ENCODE results near the gene KRT25. TPM values are rescaled to one million over a fixed set of nuclear protein-coding genes. Genes with fewer than 3 reads are reported as not detected.

The KRT25 gene
- total and polyA plus RNA-seq, 4 experiments from 2014 or later = not detected

DNA sequence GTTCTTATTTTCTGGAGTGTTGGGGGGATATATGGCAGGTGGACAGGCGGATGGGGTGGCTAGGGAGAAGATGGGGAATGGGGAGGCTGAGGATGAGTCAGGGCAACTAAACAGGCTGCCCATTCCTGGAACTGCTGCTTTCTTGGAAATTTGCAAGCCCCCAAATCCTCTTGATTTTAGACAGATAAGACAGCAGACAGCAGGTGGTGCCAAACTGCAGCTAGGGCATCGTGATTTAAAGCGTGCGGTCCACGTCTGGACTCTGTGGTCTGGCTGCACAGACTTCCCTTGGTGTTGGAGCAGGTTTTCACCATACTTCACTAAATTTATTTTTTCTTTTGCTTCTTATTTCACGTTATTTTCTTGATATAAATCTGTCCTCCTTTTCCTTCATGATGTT lies 40.7 kb downstream of the KRT25 start:
- Histone ChIP-seq H3K9me3 (ENCODE audit: control insufficient read depth in 1 of 2, low read length in 2 of 2) (no peaks in the 10 kb centered on the region), H3K36me3 (ENCODE audit: insufficient read depth, low read length) (no peaks in the 10 kb centered on the region), H3K4me1 (ENCODE audit: insufficient read depth, low read length) (no peaks in the 10 kb centered on the region), H3K27me3 (ENCODE audit: insufficient read depth, low read length) (no peaks in the 10 kb centered on the region), H3K27ac (ENCODE audit: low read depth, low read length) (no peak overlapping the region), H3K4me3 (ENCODE audit: low read length in 2 of 2) (no peak overlapping the region)
- Mint-ChIP-seq H3K27me3 (peaks cover 7 to 12% of the 10 kb centered on the region in 2 donors), H3K9me3 (no peaks in the 10 kb centered on the region), H3K4me1 (no peaks in the 10 kb centered on the region), H3K27ac (no peak overlapping the region), H3K4me3 (no peak overlapping the region), H3K36me3 (no peaks in the 10 kb centered on the region)
- intact Hi-C loops (cut with micrococcal nuclease) = no loop called here
- DNase-seq = no peak
- ChIA-PET CTCF (ENCODE audit: partially characterized antibody) (no interaction called here), POLR2A (ENCODE audit: partially characterized antibody) (no interaction called here)

GRCh38 chr17:40707745-40708144 lies 47.4 kb downstream of the KRT25 start:
- H3K9me3 ChIP-seq (ENCODE audit: control insufficient read depth in 1 of 2, low read length in 2 of 2) = no peaks in the 10 kb centered on the region
- DNase-seq = no peak
- CTCF ChIA-PET (ENCODE audit: partially characterized antibody) = no interaction called here
- H3K4me3 ChIP-seq (ENCODE audit: low read length in 2 of 2) = no peak overlapping the region
- no peak overlapping the region for H3K27ac ChIP-seq (ENCODE audit: low read depth, low read length)
- no peaks in the 10 kb centered on the region for H3K36me3 Mint-ChIP-seq
- no peaks in the 10 kb centered on the region for H3K27me3 ChIP-seq (ENCODE audit: insufficient read depth, low read length)
- H3K27ac Mint-ChIP-seq = no peak overlapping the region
- POLR2A ChIA-PET (ENCODE audit: partially characterized antibody) = no interaction called here
- no peaks in the 10 kb centered on the region for H3K4me1 Mint-ChIP-seq
- no peaks in the 10 kb centered on the region for H3K4me1 ChIP-seq (ENCODE audit: insufficient read depth, low read length)
- peaks cover 21 to 25% of the 10 kb centered on the region in 2 donors for H3K27me3 Mint-ChIP-seq
- no peaks in the 10 kb centered on the region for H3K9me3 Mint-ChIP-seq
- no peak overlapping the region for H3K4me3 Mint-ChIP-seq
- no peaks in the 10 kb centered on the region for H3K36me3 ChIP-seq (ENCODE audit: insufficient read depth, low read length)
- intact Hi-C loops (cut with micrococcal nuclease) = no loop called here

GRCh38 chr17:40705584-40705983 lies 49.5 kb downstream of the KRT25 start:
- ChIA-PET CTCF (ENCODE audit: partially characterized antibody) (interaction anchor here (0.7 kb wide), 1 partner anchor 855 kb away, joined by 3 read pairs; no protein-coding TSS in a partner anchor), POLR2A (ENCODE audit: partially characterized antibody) (no interaction called here)
- Mint-ChIP-seq H3K9me3 (no peaks in the 10 kb centered on the region), H3K27me3 (peaks cover 22 to 30% of the 10 kb centered on the region in 2 donors), H3K4me1 (no peaks in the 10 kb centered on the region), H3K27ac (no peak overlapping the region), H3K36me3 (no peaks in the 10 kb centered on the region), H3K4me3 (no peak overlapping the region)
- no peak overlapping the region for H3K27ac ChIP-seq (ENCODE audit: low read depth, low read length)
- no peak for DNase-seq
- H3K36me3 ChIP-seq (ENCODE audit: insufficient read depth, low read length) = no peaks in the 10 kb centered on the region
- H3K4me3 ChIP-seq (ENCODE audit: low read length in 2 of 2) = no peak overlapping the region
- no peaks in the 10 kb centered on the region for H3K4me1 ChIP-seq (ENCODE audit: insufficient read depth, low read length)
- no peaks in the 10 kb centered on the region for H3K27me3 ChIP-seq (ENCODE audit: insufficient read depth, low read length)
- H3K9me3 ChIP-seq (ENCODE audit: control insufficient read depth in 1 of 2, low read length in 2 of 2) = no peaks in the 10 kb centered on the region
- intact Hi-C loops (cut with micrococcal nuclease) = no loop called here

GRCh38 chr17:40703652-40704051 lies 51.5 kb downstream of the KRT25 start, which contains the start of gene KRT24:
TSS of gene KRT24 (minus strand) at chr17:40703752. CDS start at chr17:40703693, 59 bp downstream.
- CTCF ChIA-PET (ENCODE audit: partially characterized antibody) = no interaction called here
- H3K9me3 Mint-ChIP-seq = no peaks in the 10 kb centered on the region

GRCh38 chr17:40702271-40702670 lies 52.9 kb downstream of the KRT25 start:
- H3K4me1 Mint-ChIP-seq = no peaks in the 10 kb centered on the region
- ChIA-PET CTCF (ENCODE audit: partially characterized antibody) (no interaction called here), POLR2A (ENCODE audit: partially characterized antibody) (no interaction called here)
- DNase-seq = no peak
- H3K36me3 Mint-ChIP-seq = no peaks in the 10 kb centered on the region
- H3K27me3 Mint-ChIP-seq = peaks cover 19 to 20% of the 10 kb centered on the region in 2 donors
- intact Hi-C loops (cut with micrococcal nuclease) = no loop called here
- no peaks in the 10 kb centered on the region for H3K9me3 Mint-ChIP-seq
- H3K4me3 ChIP-seq (ENCODE audit: low read length in 2 of 2) = no peak overlapping the region
- no peak overlapping the region for H3K4me3 Mint-ChIP-seq
- no peaks in the 10 kb centered on the region for H3K36me3 ChIP-seq (ENCODE audit: insufficient read depth, low read length)
- H3K4me1 ChIP-seq (ENCODE audit: insufficient read depth, low read length) = no peaks in the 10 kb centered on the region
- H3K27ac ChIP-seq (ENCODE audit: low read depth, low read length) = no peak overlapping the region
- H3K27me3 ChIP-seq (ENCODE audit: insufficient read depth, low read length) = no peaks in the 10 kb centered on the region
- no peaks in the 10 kb centered on the region for H3K9me3 ChIP-seq (ENCODE audit: control insufficient read depth in 1 of 2, low read length in 2 of 2)
- H3K27ac Mint-ChIP-seq = no peak overlapping the region

More at GRCh38 chr17:40703652-40704051, 51.5 kb downstream of the KRT25 start, which contains the start of gene KRT24:
- H3K4me3 ChIP-seq (ENCODE audit: low read length in 2 of 2) = no peak within 1 kb of the TSS
- no peak for DNase-seq
- H3K27ac Mint-ChIP-seq = no peak within 1 kb of the TSS
- H3K27ac ChIP-seq (ENCODE audit: low read depth, low read length) = no peak within 1 kb of the TSS
- H3K4me3 Mint-ChIP-seq = no peak within 1 kb of the TSS
- no peaks in the 10 kb centered on the region for H3K36me3 ChIP-seq (ENCODE audit: insufficient read depth, low read length)
- H3K27me3 ChIP-seq (ENCODE audit: insufficient read depth, low read length) = no peaks in the 10 kb centered on the region
- POLR2A ChIA-PET (ENCODE audit: partially characterized antibody) = no interaction called here
- H3K27me3 Mint-ChIP-seq = peaks cover 26 to 32% of the 10 kb centered on the region in 2 donors
- intact Hi-C loops (cut with micrococcal nuclease) = no loop called here
- H3K4me1 Mint-ChIP-seq = no peaks in the 10 kb centered on the region
- no peaks in the 10 kb centered on the region for H3K4me1 ChIP-seq (ENCODE audit: insufficient read depth, low read length)
- no peaks in the 10 kb centered on the region for H3K36me3 Mint-ChIP-seq
- H3K9me3 ChIP-seq (ENCODE audit: control insufficient read depth in 1 of 2, low read length in 2 of 2) = no peaks in the 10 kb centered on the region

- intact Hi-C loops (cut with micrococcal nuclease) = no loop called here
- no peak for DNase-seq
- H3K4me3 Mint-ChIP-seq = no peak overlapping the region
- Histone ChIP-seq H3K9me3 (ENCODE audit: control insufficient read depth in 1 of 2, low read length in 2 of 2) (no peaks in the 10 kb centered on the region), H3K27ac (ENCODE audit: low read depth, low read length) (no peak overlapping the region), H3K4me1 (ENCODE audit: insufficient read depth, low read length) (no peaks in the 10 kb centered on the region), H3K4me3 (ENCODE audit: low read length in 2 of 2) (no peak overlapping the region), H3K27me3 (ENCODE audit: insufficient read depth, low read length) (no peaks in the 10 kb centered on the region), H3K36me3 (ENCODE audit: insufficient read depth, low read length) (no peaks in the 10 kb centered on the region)
- H3K9me3 Mint-ChIP-seq = no peaks in the 10 kb centered on the region
- POLR2A ChIA-PET (ENCODE audit: partially characterized antibody) = no interaction called here
- peaks cover 0 to 8% (median 0%) of the 10 kb centered on the region in 4 donors for H3K4me1 Mint-ChIP-seq
- peaks cover 12 to 25% of the 10 kb centered on the region in 2 donors for H3K27me3 Mint-ChIP-seq
- no peak overlapping the region for H3K27ac Mint-ChIP-seq
- CTCF ChIA-PET (ENCODE audit: partially characterized antibody) = no interaction called here
- H3K36me3 Mint-ChIP-seq = no peaks in the 10 kb centered on the region
Measured at GRCh38 chr17:40699853-40700252, 55.3 kb downstream of the KRT25 start.

DNA sequence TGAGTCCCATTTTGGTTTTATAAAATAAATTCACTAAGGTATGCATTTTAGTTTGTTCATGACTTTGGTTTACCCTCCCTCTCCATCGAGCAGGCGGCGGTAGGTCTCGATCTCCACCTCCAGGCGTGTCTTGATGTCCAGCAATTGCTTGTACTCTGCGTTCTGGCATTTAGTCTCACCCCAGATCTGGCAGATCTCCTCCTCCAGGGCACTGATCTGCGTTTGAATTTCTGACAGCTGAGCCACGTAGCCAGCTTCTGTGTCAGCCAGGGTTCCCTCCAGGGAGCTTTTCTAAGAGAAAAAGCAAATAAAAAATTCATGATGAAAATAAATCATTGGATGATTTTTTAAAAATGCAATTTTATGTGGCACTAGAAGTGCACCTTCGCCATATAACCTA lies 55.8 kb downstream of the KRT25 start:
- no peak for DNase-seq
- no peaks in the 10 kb centered on the region for H3K9me3 ChIP-seq (ENCODE audit: control insufficient read depth in 1 of 2, low read length in 2 of 2)
- peaks cover 0 to 8% (median 0%) of the 10 kb centered on the region in 4 donors for H3K4me1 Mint-ChIP-seq
- peaks cover 13 to 27% of the 10 kb centered on the region in 2 donors for H3K27me3 Mint-ChIP-seq
- ChIA-PET CTCF (ENCODE audit: partially characterized antibody) (no interaction called here), POLR2A (ENCODE audit: partially characterized antibody) (no interaction called here)
- no peak overlapping the region for H3K27ac Mint-ChIP-seq
- H3K36me3 ChIP-seq (ENCODE audit: insufficient read depth, low read length) = no peaks in the 10 kb centered on the region
- H3K9me3 Mint-ChIP-seq = no peaks in the 10 kb centered on the region
- H3K36me3 Mint-ChIP-seq = no peaks in the 10 kb centered on the region
- intact Hi-C loops (cut with micrococcal nuclease) = no loop called here
- H3K4me3 Mint-ChIP-seq = no peak overlapping the region
- H3K4me1 ChIP-seq (ENCODE audit: insufficient read depth, low read length) = no peaks in the 10 kb centered on the region
- H3K27me3 ChIP-seq (ENCODE audit: insufficient read depth, low read length) = no peaks in the 10 kb centered on the region
- H3K4me3 ChIP-seq (ENCODE audit: low read length in 2 of 2) = no peak overlapping the region
- no peak overlapping the region for H3K27ac ChIP-seq (ENCODE audit: low read depth, low read length)
